HG03139 (cell line): Measurements from ENCODE around the gene GH2.

Source experiments
- ATAC-seq: cut with Tn5 transposase; IDR thresholded peaks from one replicate; pipeline ENCODE4 v1.9.1; 2021; ENCODE audit not compliant: unreplicated experiment

GH2 gene

DNA sequence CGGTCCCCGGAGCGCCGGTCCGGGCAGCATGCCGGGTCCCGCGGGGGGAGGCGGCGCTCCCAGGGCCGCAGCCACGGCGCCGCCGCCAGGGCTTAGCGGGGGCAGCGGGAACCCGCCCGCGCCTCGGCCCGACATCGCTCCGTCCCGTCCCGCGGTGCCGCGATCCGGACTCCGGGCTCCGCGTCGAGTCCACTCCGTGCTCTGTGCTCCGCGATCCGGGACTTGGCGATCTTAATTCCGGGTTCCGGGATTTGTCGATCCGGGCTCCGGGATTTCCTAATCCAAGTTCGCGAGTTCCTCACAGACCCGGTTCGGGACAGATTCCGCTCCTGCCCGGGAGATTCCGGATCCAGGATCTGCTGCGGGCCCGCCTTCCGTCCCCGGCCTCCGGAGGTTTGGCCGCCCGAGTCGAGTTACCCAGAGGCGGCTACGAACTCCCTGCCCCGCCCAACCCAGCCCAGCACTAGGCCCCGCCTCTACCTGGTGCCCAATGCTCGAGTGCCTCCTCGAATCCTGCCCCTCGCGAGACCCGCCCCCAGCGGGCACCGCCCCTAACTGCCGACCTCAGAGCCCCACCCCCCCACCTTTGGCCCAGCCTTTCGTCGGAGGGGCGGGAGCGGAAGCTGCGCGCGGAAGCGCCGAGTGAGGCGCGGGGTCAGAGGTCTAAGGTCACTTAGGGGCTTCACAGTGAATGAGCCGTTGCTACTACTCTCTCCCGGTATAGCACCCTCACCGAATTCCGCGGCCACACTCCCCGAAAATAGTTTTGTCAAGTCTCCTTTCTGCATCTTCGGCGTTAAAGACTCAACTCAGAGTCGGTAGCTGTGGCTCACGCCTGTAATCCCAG, 39.0 kb downstream of the GH2 start, which contains the start of gene SMARCD2:
TSS of gene SMARCD2 (minus strand) at position 146 of the 847 bp plus-strand sequence. CDS start at position 135, 11 bp downstream.
- peak; percentile 73 for ATAC-seq

GRCh38 chr17:63842173-63842539, 39.6 kb downstream of the GH2 start:
- peak; percentile 18 for ATAC-seq

GRCh38 chr17:63841350-63842172, 40.2 kb downstream of the GH2 start:
- no peak for ATAC-seq

GRCh38 chr17:63840591-63841349, 41.0 kb downstream of the GH2 start:
- ATAC-seq: no peak

DNA sequence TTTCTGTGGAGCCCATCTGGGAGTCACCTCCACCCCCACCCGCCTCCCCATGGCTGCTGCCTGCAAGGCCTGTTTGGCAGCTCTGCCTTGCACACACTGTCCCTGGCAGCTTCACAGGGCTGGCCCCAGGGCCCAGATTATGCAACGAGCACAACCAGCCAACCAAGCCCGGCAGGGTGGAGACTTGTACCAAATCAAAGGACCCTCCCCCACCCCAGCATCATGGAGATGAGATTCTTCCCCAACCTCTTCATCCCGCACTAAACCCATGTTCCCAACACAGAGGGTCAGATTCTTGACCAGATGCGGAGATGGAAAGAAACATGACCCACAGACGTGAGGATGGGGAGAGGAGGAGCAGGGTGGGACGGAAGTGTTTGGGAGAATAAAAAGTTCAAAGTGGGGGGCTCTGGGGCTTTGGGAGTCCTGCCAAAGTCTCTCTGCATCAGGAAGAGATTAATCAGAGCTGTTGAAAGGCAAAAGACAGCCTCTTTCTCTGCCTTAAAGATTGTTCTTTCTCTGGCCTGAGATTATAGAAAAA, 43.0 kb downstream of the GH2 start:
- no peak for ATAC-seq

DNA sequence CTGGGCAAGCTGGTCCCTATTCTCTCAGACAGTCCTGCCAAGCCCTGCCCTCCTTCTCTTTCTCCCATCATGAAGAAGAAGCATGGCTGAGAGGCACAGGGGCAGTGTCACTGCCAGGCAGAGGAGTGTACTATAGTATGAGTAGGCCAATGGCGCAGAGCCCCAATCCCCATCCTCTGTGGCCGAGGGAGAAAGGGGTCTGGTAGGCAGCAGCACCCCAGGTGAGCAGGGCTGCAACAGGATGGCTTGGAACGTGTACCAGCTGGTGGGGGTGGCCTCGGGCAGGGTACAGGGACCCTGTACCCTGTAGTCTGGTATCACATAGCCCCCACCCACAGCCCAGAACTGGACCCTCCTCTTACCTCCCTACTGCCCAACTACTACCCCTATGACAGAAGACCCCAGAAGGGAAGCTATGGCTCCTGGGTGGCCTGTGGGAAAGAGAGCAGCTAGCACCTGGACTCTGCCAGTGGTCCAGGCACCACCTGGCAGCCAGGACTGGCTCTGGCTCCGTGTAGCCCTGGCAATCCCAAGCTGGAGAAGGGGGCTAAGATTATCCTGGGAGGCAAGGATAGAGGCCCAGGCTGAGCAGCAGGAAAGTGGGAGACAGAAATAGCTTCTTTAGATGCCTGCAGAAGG, 43.7 kb downstream of the GH2 start:
- no peak for ATAC-seq

DNA sequence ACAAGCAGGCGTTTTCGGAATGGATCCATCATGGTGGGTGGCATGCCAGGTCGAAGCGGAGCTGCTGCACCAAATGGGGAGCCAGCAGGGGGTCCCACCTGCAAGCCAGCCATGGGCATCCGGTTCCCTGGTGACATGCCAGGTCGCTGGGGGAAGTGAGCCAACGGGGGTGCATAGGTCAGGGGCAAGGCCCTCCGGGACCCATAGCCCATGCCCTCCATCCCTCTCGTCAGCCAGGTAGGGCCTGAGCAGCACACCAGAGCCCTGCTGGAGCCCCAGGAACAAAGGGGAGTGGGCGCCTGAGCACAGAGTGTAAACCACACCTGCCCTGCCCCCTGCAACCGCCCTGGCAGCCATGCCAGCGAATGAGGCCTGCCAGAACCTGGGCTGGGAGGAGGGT, 44.3 kb downstream of the GH2 start:
- ATAC-seq: no peak

GRCh38 chr17:63836811-63837210, 44.9 kb downstream of the GH2 start:
- ATAC-seq: no peak

- ATAC-seq: no peak
Observed at GRCh38 chr17:63835167-63835720, 46.5 kb downstream of the GH2 start.

DNA sequence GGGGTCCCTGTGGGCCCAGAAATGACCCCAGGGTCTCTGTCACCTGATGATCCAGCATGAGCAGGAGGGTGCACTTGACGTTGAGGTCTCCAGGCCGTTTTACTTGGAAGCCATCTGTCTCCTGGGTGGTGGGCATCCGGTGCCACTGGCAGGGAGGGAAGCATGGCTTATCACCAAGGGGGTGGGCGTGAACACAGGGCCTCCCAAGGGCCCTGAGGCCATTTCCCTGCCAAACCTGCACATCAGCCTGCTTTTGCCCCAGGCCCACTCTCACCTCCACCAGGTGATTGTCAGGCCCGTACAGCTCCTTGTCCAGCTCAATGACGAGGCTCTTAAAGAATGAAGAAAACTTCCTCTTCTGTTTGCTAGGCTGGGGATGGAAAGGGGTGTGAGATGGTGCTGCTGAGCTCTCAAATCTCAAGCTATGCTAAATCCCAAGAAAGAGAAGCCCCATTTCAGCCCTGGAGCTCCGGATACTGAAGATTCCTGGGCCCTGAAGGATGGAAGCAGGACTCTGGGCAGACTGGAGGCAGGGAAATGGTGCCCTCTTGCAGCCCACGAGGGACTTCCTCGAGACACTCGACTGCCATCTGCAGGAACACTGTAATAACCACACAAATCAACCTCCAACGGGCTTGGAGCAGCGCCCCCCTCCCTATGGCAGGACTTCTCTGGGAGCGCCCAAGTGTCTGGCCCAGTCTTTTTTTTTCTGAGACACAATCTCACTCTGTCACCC, 47.1 kb downstream of the GH2 start:
- ATAC-seq: peak; percentile 53

- no peak for ATAC-seq
Observed at GRCh38 chr17:63833741-63834373, 47.9 kb downstream of the GH2 start.

DNA sequence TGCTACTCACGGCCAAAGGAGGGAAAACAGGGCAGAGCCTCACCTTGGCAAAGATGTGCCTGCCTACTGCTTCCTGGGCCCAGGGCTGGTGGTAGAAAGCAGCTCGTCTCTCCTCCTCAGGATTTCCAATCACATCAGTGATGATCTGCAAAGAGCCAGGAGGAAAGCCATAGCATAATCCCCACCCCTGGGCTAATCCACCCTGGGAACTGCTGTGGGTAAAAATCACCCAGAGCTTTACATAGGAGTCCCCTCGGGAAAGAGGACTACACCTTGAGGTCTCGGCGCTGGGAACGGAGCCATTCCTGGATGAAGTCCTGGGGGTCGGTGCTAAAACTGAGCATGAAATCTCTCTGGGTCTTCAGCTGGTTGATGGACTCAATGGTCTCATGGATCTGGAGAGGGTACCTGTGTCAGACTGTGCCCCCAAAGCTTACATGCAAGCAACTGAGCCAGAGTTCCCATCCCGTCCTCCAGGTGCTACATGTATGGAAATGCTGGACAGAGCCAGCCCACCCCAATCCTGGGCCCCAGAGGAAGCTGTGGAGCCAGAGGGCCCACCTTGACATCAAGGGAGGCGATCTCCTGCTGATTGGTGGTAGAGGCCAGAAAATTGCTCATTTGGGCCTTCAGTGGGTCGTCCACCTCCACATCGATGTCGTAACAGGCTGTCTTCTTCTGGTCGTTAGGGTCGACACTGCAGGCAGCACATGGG, 48.6 kb downstream of the GH2 start:
- no peak for ATAC-seq

- no peak for ATAC-seq
Observed at GRCh38 chr17:63832455-63832854, 49.3 kb downstream of the GH2 start.

GRCh38 chr17:63832014-63832413, 49.7 kb downstream of the GH2 start:
- no peak for ATAC-seq

GRCh38 chr17:63831505-63831904, 50.2 kb downstream of the GH2 start:
- ATAC-seq: no peak

GRCh38 chr17:63830904-63831491, 50.7 kb downstream of the GH2 start:
- no peak for ATAC-seq

- no peak for ATAC-seq
Observed at GRCh38 chr17:63830278-63830677, 51.5 kb downstream of the GH2 start.
